ENCODE data around the gene ADAMTS2.

The ADAMTS2 gene

GRCh38 chr5:179345433-179346321, at the start of gene ADAMTS2:
Gene ADAMTS2, minus strand, starts transcription at chr5:179345461. Its CDS starts 133 bp downstream, at chr5:179345328.
- DNase-seq, result peak; percentile 82
- H3K36me3 Mint-ChIP-seq (ENCODE audit: low read depth), result peaks cover 7% of the 10 kb centered on the region
- no peak within 1 kb of the TSS for H3K27ac Mint-ChIP-seq
- no peaks in the 10 kb centered on the region for H3K9me3 Mint-ChIP-seq
- peaks cover 30% of the 10 kb centered on the region for H3K4me1 Mint-ChIP-seq
- H3K27me3 Mint-ChIP-seq (ENCODE audit: low read depth, poor library complexity), result peaks cover 84% of the 10 kb centered on the region
- peak within 1 kb of the TSS; percentile 76 for H3K4me3 Mint-ChIP-seq
- no peak for TF ChIP-seq CTCF (IDR thresholded peaks at IDR 0.05)

DNA sequence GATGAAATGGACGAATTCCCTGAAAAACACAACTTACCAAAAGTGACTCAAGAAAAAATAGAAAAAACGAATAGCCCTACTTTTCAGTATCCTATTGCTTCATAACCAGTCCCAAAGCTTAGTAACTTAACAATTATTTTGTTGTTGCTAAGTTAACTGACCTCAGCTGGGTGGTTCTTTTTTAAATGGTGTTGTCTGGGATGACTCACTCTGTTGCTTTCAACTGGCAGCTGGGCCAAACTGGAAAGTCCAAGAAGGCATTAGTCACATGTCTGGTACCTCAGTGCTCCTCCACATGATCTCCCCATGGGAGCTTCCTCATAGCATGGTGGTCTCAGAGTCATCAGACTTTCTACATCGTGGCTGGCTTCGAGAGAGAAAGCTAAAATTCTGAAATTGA, 47.8 kb upstream of the ADAMTS2 start:
- no peak for TF ChIP-seq CTCF (IDR thresholded peaks at IDR 0.05)
- H3K27ac Mint-ChIP-seq, result no peak overlapping the region
- no peak overlapping the region for H3K4me3 Mint-ChIP-seq
- peaks cover 83% of the 10 kb centered on the region for H3K9me3 Mint-ChIP-seq
- H3K36me3 Mint-ChIP-seq (ENCODE audit: low read depth), result no peaks in the 10 kb centered on the region
- no peak for DNase-seq
- H3K4me1 Mint-ChIP-seq, result no peaks in the 10 kb centered on the region
- H3K27me3 Mint-ChIP-seq (ENCODE audit: low read depth, poor library complexity), result peaks cover 8% of the 10 kb centered on the region

- Mint-ChIP-seq H3K9me3 (peaks cover 51% of the 10 kb centered on the region), H3K27ac (no peak overlapping the region), H3K36me3 (ENCODE audit: low read depth) (no peaks in the 10 kb centered on the region), H3K27me3 (ENCODE audit: low read depth, poor library complexity) (peaks cover 9% of the 10 kb centered on the region), H3K4me1 (no peaks in the 10 kb centered on the region), H3K4me3 (no peak overlapping the region)
- no peak for TF ChIP-seq CTCF (IDR thresholded peaks at IDR 0.05)
- no peak for DNase-seq
Observed at GRCh38 chr5:179387151-179388110, 42.2 kb upstream of the ADAMTS2 start.

DNA sequence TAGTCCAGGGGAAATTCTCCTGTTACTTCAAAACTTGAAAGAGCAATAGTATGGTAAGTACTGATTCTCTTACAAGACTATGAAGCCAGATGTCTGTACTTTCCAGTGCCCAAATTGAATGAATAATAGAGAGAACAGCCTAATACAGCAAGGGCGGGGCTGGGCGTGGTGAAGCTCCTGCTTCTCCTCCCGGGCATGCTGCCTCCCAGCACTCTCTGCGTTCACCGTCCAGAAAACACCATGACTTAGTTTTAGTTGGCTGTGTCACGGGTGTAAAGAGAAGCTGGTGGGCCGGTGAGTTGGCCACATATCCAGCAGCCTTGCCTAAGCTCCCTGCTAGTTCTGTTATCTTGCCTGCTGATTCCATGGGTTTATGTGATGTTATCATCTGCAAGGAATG, 40.7 kb upstream of the ADAMTS2 start:
- H3K4me1 Mint-ChIP-seq, result no peaks in the 10 kb centered on the region
- no peak overlapping the region for H3K27ac Mint-ChIP-seq
- H3K4me3 Mint-ChIP-seq, result no peak overlapping the region
- peaks cover 9% of the 10 kb centered on the region for H3K27me3 Mint-ChIP-seq (ENCODE audit: low read depth, poor library complexity)
- no peak for DNase-seq
- no peaks in the 10 kb centered on the region for H3K36me3 Mint-ChIP-seq (ENCODE audit: low read depth)
- peaks cover 40% of the 10 kb centered on the region for H3K9me3 Mint-ChIP-seq
- TF ChIP-seq CTCF (IDR thresholded peaks at IDR 0.05), result no peak

DNA sequence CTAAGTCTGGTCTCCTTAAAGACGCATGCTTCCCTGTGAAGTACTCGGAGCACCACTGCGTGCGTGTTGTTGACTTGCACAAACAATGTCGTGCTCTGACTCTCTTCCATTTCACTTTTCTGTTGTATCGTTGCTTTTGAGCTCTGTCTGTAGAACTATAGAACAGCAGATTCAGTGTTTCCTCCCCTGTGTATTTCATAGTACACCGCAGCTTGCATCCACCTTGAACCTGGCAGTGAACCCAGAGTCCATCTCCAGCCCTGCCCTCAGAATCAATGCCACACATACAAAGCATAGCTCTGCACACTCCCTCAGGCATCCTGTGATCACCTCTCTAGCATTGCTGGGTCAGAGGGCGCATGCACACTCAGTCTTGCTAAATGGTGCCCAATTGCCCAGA, 37.2 kb upstream of the ADAMTS2 start:
- Mint-ChIP-seq H3K27ac (no peak overlapping the region), H3K27me3 (ENCODE audit: low read depth, poor library complexity) (peaks cover 5% of the 10 kb centered on the region), H3K4me3 (no peak overlapping the region), H3K4me1 (peaks cover 11% of the 10 kb centered on the region), H3K9me3 (peaks cover 8% of the 10 kb centered on the region), H3K36me3 (ENCODE audit: low read depth) (no peaks in the 10 kb centered on the region)
- no peak for DNase-seq
- no peak for TF ChIP-seq CTCF (IDR thresholded peaks at IDR 0.05)
